IMR-90 (cell line): ENCODE results near the gene MRGPRF. TPM values are rescaled to one million over a fixed set of nuclear protein-coding genes. Genes with fewer than 3 reads are reported as not detected.

Experiments
- ATAC-seq: fragments of 200-7000 bp; cut with Tn5 transposase; 2 replicates; pipeline ENCODE4 v1.9.1; 2020; ENCODE audit warnings: low read depth, mild to moderate bottlenecking, moderate library complexity
- BruUV-seq: library from RNA; stranded (reverse); fragments of 400-500 nt; replicated peaks from 2 replicates; lab custom pipeline; 2021; lab: Mats Ljungman, UMichigan
- CTCF ChIA-PET: fragments of 300-600 bp; formaldehyde crosslinking; extraction: SDS; loops from one replicate; lab custom pipeline; 2021; ENCODE audit warnings: antibody characterized with exemption; lab: Yijun Ruan, JAX
- POLR2A ChIA-PET: fragments of 300-600 bp; sonication (Branson Sonifier 250); formaldehyde crosslinking; loops from one replicate; lab custom pipeline; 2022; ENCODE audit warnings: antibody characterized with exemption; ENCODE audit not compliant: unreplicated experiment; lab: Charles Lee
- DNase-seq: peaks from one replicate; pipeline ENCODE4 v3.0.0; 2013
- H2AFZ ChIP-seq: replicated peaks from 2 replicates; pipeline ENCODE3; 2013; ENCODE audit warnings: low read length, mild to moderate bottlenecking; ENCODE audit not compliant: poor library complexity
- H2AK5ac ChIP-seq: 2 replicates; pipeline ENCODE4 v1.6.1; 2013; ENCODE audit warnings: low read depth, low read length, inconsistent platforms
- H2AK9ac ChIP-seq: replicated peaks from 2 replicates; pipeline ENCODE3; 2013; ENCODE audit warnings: mild to moderate bottlenecking, low read depth, low read length, moderate library complexity; ENCODE audit not compliant: poor library complexity
- H2BK120ac ChIP-seq: 2 replicates; pipeline ENCODE4 v1.6.1; 2013; ENCODE audit warnings: low read depth, low read length, inconsistent platforms
- H2BK15ac ChIP-seq: 3 replicates; pipeline ENCODE4 v1.6.1; 2013; ENCODE audit warnings: low read depth, low read length, inconsistent platforms
- H2BK20ac ChIP-seq: 2 replicates; pipeline ENCODE4 v1.6.1; 2013; ENCODE audit warnings: low read depth, mild to moderate bottlenecking, inconsistent platforms, low read length, moderate library complexity
- H2BK5ac ChIP-seq: 2 replicates; pipeline ENCODE4 v1.6.1; 2013; ENCODE audit warnings: mild to moderate bottlenecking, low read depth, low read length, inconsistent platforms; ENCODE audit not compliant: poor library complexity, severe bottlenecking
- H3K14ac ChIP-seq: replicated peaks from 2 replicates; pipeline ENCODE4 v1.6.1; 2013; ENCODE audit warnings: low read depth, low read length, inconsistent platforms
- H3K18ac ChIP-seq: 2 replicates; pipeline ENCODE4 v1.6.1; 2013; ENCODE audit warnings: low read depth, low read length, control low read depth
- H3K23ac ChIP-seq: 2 replicates; pipeline ENCODE4 v1.6.1; 2013; ENCODE audit warnings: low read depth, low read length, inconsistent platforms
- H3K27ac ChIP-seq: 2 replicates; pipeline ENCODE4 v1.5.1; 2013; ENCODE audit warnings: mild to moderate bottlenecking, control low read depth, low read length; ENCODE audit not compliant: insufficient read depth
- H3K27me3 ChIP-seq: 2 replicates; pipeline ENCODE4 v1.6.1; 2013; ENCODE audit warnings: low read length; ENCODE audit not compliant: control insufficient read depth, insufficient read depth
- H3K36me3 ChIP-seq: 2 replicates; pipeline ENCODE4 v1.6.1; 2013; ENCODE audit warnings: low read length, mixed read lengths; ENCODE audit not compliant: control insufficient read depth, insufficient read depth
- H3K4ac ChIP-seq: 2 replicates; pipeline ENCODE4 v1.6.1; 2013; ENCODE audit warnings: low read depth, low read length, inconsistent platforms
- H3K4me1 ChIP-seq: 2 replicates; pipeline ENCODE4 v1.6.1; 2013; ENCODE audit warnings: low read length, mixed read lengths; ENCODE audit not compliant: control insufficient read depth, insufficient read depth
- H3K4me2 ChIP-seq: 2 replicates; pipeline ENCODE4 v1.6.1; 2013; ENCODE audit warnings: low read depth, mild to moderate bottlenecking, control low read depth, low read length, moderate library complexity
- H3K4me3 ChIP-seq: 2 replicates; pipeline ENCODE4 v1.5.1; 2013; ENCODE audit warnings: low read depth, mild to moderate bottlenecking, control low read depth, low read length, moderate library complexity; ENCODE audit not compliant: insufficient read depth
- H3K56ac ChIP-seq: 2 replicates; pipeline ENCODE4 v1.6.1; 2013; ENCODE audit warnings: low read length, inconsistent platforms; ENCODE audit not compliant: insufficient read depth; ENCODE audit errors: extremely low read depth
- H3K79me1 ChIP-seq, 2 experiments: 2 replicates each; pipeline ENCODE4 v1.6.1; 2013; ENCODE audit warnings: low read length in 2 of 2, inconsistent platforms in 1 of 2, low read depth in 1 of 2
- H3K9ac ChIP-seq: 2 replicates; pipeline ENCODE4 v1.6.1; 2013; ENCODE audit warnings: low read depth, low read length, control low read depth
- H3K9me1 ChIP-seq: 2 replicates; pipeline ENCODE4 v1.6.1; 2013; ENCODE audit warnings: low read length, inconsistent platforms; ENCODE audit not compliant: insufficient read depth
- H3K9me3 ChIP-seq: 2 replicates; pipeline ENCODE4 v1.6.1; 2013; ENCODE audit warnings: low read length; ENCODE audit not compliant: control insufficient read depth, insufficient read depth
- H4K20me1 ChIP-seq: 2 replicates; pipeline ENCODE4 v1.6.1; 2013; ENCODE audit warnings: low read length, inconsistent platforms; ENCODE audit not compliant: insufficient read depth
- H4K5ac ChIP-seq: 2 replicates; pipeline ENCODE4 v1.6.1; 2013; ENCODE audit warnings: mild to moderate bottlenecking, low read depth, low read length, control low read depth
- H4K8ac ChIP-seq, 2 experiments: 2 replicates each; pipeline ENCODE4 v1.6.1; 2013; ENCODE audit warnings: low read depth in 2 of 2, low read length in 2 of 2, control low read depth in 1 of 2, inconsistent platforms in 1 of 2
- H4K91ac ChIP-seq: 2 replicates; pipeline ENCODE4 v1.6.1; 2013; ENCODE audit warnings: low read depth, low read length, inconsistent platforms; ENCODE audit not compliant: insufficient read depth
- BHLHE40 ChIP-seq: fragments of 150-350 bp; IDR thresholded peaks from 2 replicates; pipeline ENCODE4 v1.6.1; 2016; ENCODE audit warnings: mild to moderate bottlenecking, low read depth, low read length
- MAZ ChIP-seq: IDR thresholded peaks from 2 replicates; pipeline ENCODE4 v1.6.1; 2012; ENCODE audit warnings: low read depth, mild to moderate bottlenecking, low read length, improper control_type of control experiment, moderate library complexity, borderline replicate concordance
- RCOR1 ChIP-seq: IDR thresholded peaks from 2 replicates; pipeline ENCODE4 v1.6.1; 2012; ENCODE audit warnings: mild to moderate bottlenecking, low read length, improper control_type of control experiment; ENCODE audit not compliant: insufficient replicate concordance
- WGBS, 2 experiments: methylation state at CpG; one replicate each; pipeline versions ENCODE4 v1.1.5 to v1.1.7; 2013; ENCODE audit warnings: missing lambda C conversion rate in 2 of 2; ENCODE audit not compliant: insufficient read length in 1 of 2; ENCODE audit errors: extremely low coverage in 2 of 2; 5-methylcytosine and 5-hydroxymethylcytosine counted together
- dilution Hi-C: fragments of 300-500 bp; cut with HindIII; formaldehyde crosslinking; loops from one replicate; pipeline ENCODE4 v1.14.3; 2018; ENCODE audit warnings: low sequenced_read_pairs; ENCODE audit not compliant: unreplicated experiment
- in situ Hi-C: fragments of 300-500 bp; cut with MboI; formaldehyde crosslinking; loops from 3 replicates; pipeline ENCODE4 v1.14.3; 2019; ENCODE audit warnings: low sequenced_read_pairs, inconsistent platforms, mixed read lengths
- intact Hi-C: fragments of 100-400 bp; cut with micrococcal nuclease; formaldehyde crosslinking; loops from 2 replicates; pipeline ENCODE4 v1.10.0; 2022
- polyA plus RNA-seq, 3 experiments: library from polyadenylated mRNA; depleted of rRNA; stranded (reverse); fragments of >200 nt; gene quantifications; 2 replicates each; pipeline ENCODE4 v1.2.3, GENCODE V29; 2012; ENCODE audit warnings: low replicate concordance in 1 of 3
- total RNA-seq: library from RNA; depleted of rRNA; stranded (reverse); fragments of >200 nt; gene quantifications from 2 replicates; pipeline ENCODE4 v1.2.3, GENCODE V29; 2012

MRGPRF gene
- total and polyA plus RNA-seq, 2 of the 4 experiments (the other 2 are of a cell fraction) = 6.3 to 28.8 TPM

GRCh38 chr11:69052343-69053168, 39.5 kb upstream of the MRGPRF start:
- Histone ChIP-seq H2AK5ac (no peak overlapping the region), H3K4me1 (peaks cover 9% of the 10 kb centered on the region), H2AFZ (no peak overlapping the region), H3K9me3 (no peaks in the 10 kb centered on the region), H3K27ac (no peak overlapping the region), H3K36me3 (peaks cover 24% of the 10 kb centered on the region), H2BK120ac (no peak overlapping the region), H4K91ac (no peak overlapping the region), H3K4me2 (no peak overlapping the region), H2BK20ac (no peak overlapping the region), H3K9me1 (peaks cover 7% of the 10 kb centered on the region; the same call in 1 of the 2 replicates), H3K18ac (no peak overlapping the region), H2AK9ac (no peak overlapping the region), H2BK15ac (no peak overlapping the region), H3K9ac (no peak overlapping the region), H4K8ac (no peak overlapping the region), H3K4ac (no peak overlapping the region), H3K14ac (no peak overlapping the region), H3K79me1 (peaks cover 9 to 79% of the 10 kb centered on the region in 2 experiments), H3K23ac (no peak overlapping the region), H4K20me1 (peaks cover 41% of the 10 kb centered on the region), H3K27me3 (no peaks in the 10 kb centered on the region), H4K5ac (no peak overlapping the region), H3K56ac (no peak overlapping the region), H2BK5ac (no peak overlapping the region), H3K4me3 (no peak overlapping the region)
- dilution Hi-C loops = no loop called here
- in situ Hi-C loops = no loop called here
- intact Hi-C loops = no loop called here
- TF ChIP-seq BHLHE40 (no peak), MAZ (no peak), RCOR1 (no peak)
- ChIA-PET CTCF (no interaction called here), POLR2A (no interaction called here)
- DNase-seq (no peak), ATAC-seq (no peak)
- no TSS peak for BruUV-seq
- 91% methylated on average over 9 of the region's 21 CpGs; no CpG with 5 or more reads in 1 of the 2 experiments for WGBS, 2 experiments
